ENCODE measurements around the gene SLC22A17.

Gene SLC22A17

GRCh38 chr14:23382731-23383440, 30.2 kb upstream of the SLC22A17 start:
- H3K4me3 ChIP-seq (ENCODE audit: low read depth, low read length) = no peak overlapping the region
- H3K27ac ChIP-seq = no peak overlapping the region
- in situ Hi-C loops (cut with HindIII; ENCODE audit: low pct_ligation_motif_present, low sequenced_read_pairs) = no loop called here
- H3K27me3 ChIP-seq (replicated peaks) = no peaks in the 10 kb centered on the region
- TF ChIP-seq CTCF (IDR thresholded peaks at IDR 0.05; ENCODE audit: low read depth, low read length, missing control alignments) = no peak
- no peak for DNase-seq
- no peaks in the 10 kb centered on the region for H3K36me3 ChIP-seq (replicated peaks)

- in situ Hi-C loops (cut with HindIII; ENCODE audit: low pct_ligation_motif_present, low sequenced_read_pairs) = no loop called here
- Histone ChIP-seq H3K27me3 (replicated peaks) (peaks cover 2% of the 10 kb centered on the region), H3K36me3 (replicated peaks) (no peaks in the 10 kb centered on the region)
These were observed 29.6 kb upstream of the SLC22A17 start for GRCh38 chr14:23382276-23382675.

GRCh38 chr14:23381871-23382270, 29.2 kb upstream of the SLC22A17 start:
- peaks cover 2% of the 10 kb centered on the region for H3K27me3 ChIP-seq (replicated peaks)
- no peaks in the 10 kb centered on the region for H3K36me3 ChIP-seq (replicated peaks)
- no peak overlapping the region for H3K27ac ChIP-seq
- in situ Hi-C loops (cut with HindIII; ENCODE audit: low pct_ligation_motif_present, low sequenced_read_pairs) = no loop called here
- TF ChIP-seq CTCF (IDR thresholded peaks at IDR 0.05; ENCODE audit: low read depth, low read length, missing control alignments) = no peak
- no peak for DNase-seq
- no peak overlapping the region for H3K4me3 ChIP-seq (ENCODE audit: low read depth, low read length)

More at GRCh38 chr14:23382276-23382675, 29.6 kb upstream of the SLC22A17 start:
- no peak for TF ChIP-seq CTCF (IDR thresholded peaks at IDR 0.05; ENCODE audit: low read depth, low read length, missing control alignments)
- no peak for DNase-seq
- H3K27ac ChIP-seq = no peak overlapping the region
- no peak overlapping the region for H3K4me3 ChIP-seq (ENCODE audit: low read depth, low read length)

GRCh38 chr14:23380976-23381375, 28.3 kb upstream of the SLC22A17 start:
- H3K27me3 ChIP-seq (replicated peaks) = peaks cover 2% of the 10 kb centered on the region
- H3K36me3 ChIP-seq (replicated peaks) = no peaks in the 10 kb centered on the region
- in situ Hi-C loops (cut with HindIII; ENCODE audit: low pct_ligation_motif_present, low sequenced_read_pairs) = no loop called here
- no peak overlapping the region for H3K27ac ChIP-seq
- no peak for DNase-seq
- no peak for TF ChIP-seq CTCF (IDR thresholded peaks at IDR 0.05; ENCODE audit: low read depth, low read length, missing control alignments)
- H3K4me3 ChIP-seq (ENCODE audit: low read depth, low read length) = no peak overlapping the region

- in situ Hi-C loops (cut with HindIII; ENCODE audit: low pct_ligation_motif_present, low sequenced_read_pairs) = no loop called here
- Histone ChIP-seq H3K4me3 (ENCODE audit: low read depth, low read length) (no peak overlapping the region), H3K27ac (no peak overlapping the region), H3K36me3 (replicated peaks) (no peaks in the 10 kb centered on the region), H3K27me3 (replicated peaks) (peaks cover 2% of the 10 kb centered on the region)
- no peak for TF ChIP-seq CTCF (IDR thresholded peaks at IDR 0.05; ENCODE audit: low read depth, low read length, missing control alignments)
- DNase-seq = no peak
These were observed 27.7 kb upstream of the SLC22A17 start for GRCh38 chr14:23380197-23380914.

All from brain microvascular endothelial cell (primary cell).